OCI-M1 (cell line): ENCODE measurements around the gene INMT.

Source experiments
- DNase-seq: peaks from one replicate; lab custom pipeline; 2025; lab: John Stamatoyannopoulos, UW

The INMT gene

GRCh38 chr7:30752979-30753378, 1.0 kb downstream of the INMT start:
- DNase-seq, result no peak

GRCh38 chr7:30754315-30754877, 2.5 kb downstream of the INMT start:
- no peak for DNase-seq

GRCh38 chr7:30755384-30756154, 3.6 kb downstream of the INMT start:
- DNase-seq, result no peak

- DNase-seq, result no peak
These were observed 5.4 kb downstream of the INMT start for GRCh38 chr7:30757342-30757692.

- DNase-seq, result no peak
These were observed 8.7 kb downstream of the INMT start for GRCh38 chr7:30760514-30761213.

GRCh38 chr7:30761214-30762156, 9.6 kb downstream of the INMT start:
- DNase-seq, result peak; percentile 95

- DNase-seq, result no peak
These were observed 12.4 kb downstream of the INMT start for GRCh38 chr7:30764030-30764975.

GRCh38 chr7:30765408-30765807, 13.5 kb downstream of the INMT start:
- no peak for DNase-seq

- no peak for DNase-seq
These were observed 18.9 kb downstream of the INMT start for GRCh38 chr7:30770845-30771173.

GRCh38 chr7:30771174-30771879, 19.4 kb downstream of the INMT start, which contains the start of gene MINDY4:
TSS of gene MINDY4 (plus strand) at chr7:30771417. CDS start at chr7:30771494, 77 bp downstream.
- DNase-seq, result peak; percentile 59

- DNase-seq, result peak; percentile 37
These were observed 20.0 kb downstream of the INMT start for GRCh38 chr7:30771880-30772425.

- no peak for DNase-seq
These were observed 21.0 kb downstream of the INMT start for GRCh38 chr7:30772984-30773383.

GRCh38 chr7:30775992-30776391, 24.1 kb downstream of the INMT start:
- peak; percentile 7 for DNase-seq

GRCh38 chr7:30776971-30777370, 25.0 kb downstream of the INMT start:
- no peak for DNase-seq

GRCh38 chr7:30778255-30779025, 26.5 kb downstream of the INMT start:
- no peak for DNase-seq

GRCh38 chr7:30779574-30779973, 27.6 kb downstream of the INMT start:
- DNase-seq, result no peak

- no peak for DNase-seq
These were observed 29.0 kb downstream of the INMT start for GRCh38 chr7:30780941-30781340.

- no peak for DNase-seq
These were observed 30.8 kb downstream of the INMT start for GRCh38 chr7:30782690-30783089.

- DNase-seq, result no peak
These were observed 33.9 kb downstream of the INMT start for GRCh38 chr7:30785786-30786185.
